HG02970 (cell line): ENCODE results near the gene IGFBP4.

Source experiments
- ATAC-seq: cut with Tn5 transposase; IDR thresholded peaks from one replicate; pipeline ENCODE4 v1.9.1; 2021; ENCODE audit warnings: mild to moderate bottlenecking, moderate library complexity, moderate number of reproducible peaks; ENCODE audit not compliant: unreplicated experiment, low FRiP score

The IGFBP4 gene

GRCh38 chr17:40485851-40486521 is 42.7 kb downstream of the IGFBP4 start:
- no peak for ATAC-seq

GRCh38 chr17:40486522-40487370 is 43.5 kb downstream of the IGFBP4 start:
- ATAC-seq: no peak

GRCh38 chr17:40487371-40488020 is 44.2 kb downstream of the IGFBP4 start:
- ATAC-seq: no peak

- ATAC-seq: no peak
These were observed 47.1 kb downstream of the IGFBP4 start for GRCh38 chr17:40490289-40490853.

GRCh38 chr17:40490982-40491381 is 47.7 kb downstream of the IGFBP4 start:
- ATAC-seq: no peak

- ATAC-seq: no peak
These were observed 48.2 kb downstream of the IGFBP4 start for GRCh38 chr17:40491486-40491885.

GRCh38 chr17:40493697-40494096 is 50.4 kb downstream of the IGFBP4 start:
- no peak for ATAC-seq

- no peak for ATAC-seq
These were observed 51.9 kb downstream of the IGFBP4 start for GRCh38 chr17:40495140-40495539.

GRCh38 chr17:40496170-40496569 is 52.9 kb downstream of the IGFBP4 start:
- no peak for ATAC-seq

- no peak for ATAC-seq
These were observed 53.6 kb downstream of the IGFBP4 start for GRCh38 chr17:40496634-40497420.

- no peak for ATAC-seq
These were observed 54.4 kb downstream of the IGFBP4 start for GRCh38 chr17:40497695-40498094.

- ATAC-seq: no peak
These were observed 55.2 kb downstream of the IGFBP4 start for GRCh38 chr17:40498281-40499084.

GRCh38 chr17:40499551-40500189 is 56.4 kb downstream of the IGFBP4 start:
- no peak for ATAC-seq

- ATAC-seq: no peak
These were observed 56.9 kb downstream of the IGFBP4 start for GRCh38 chr17:40500190-40500589.

- ATAC-seq: no peak
These were observed 57.5 kb downstream of the IGFBP4 start for GRCh38 chr17:40500709-40501108.

GRCh38 chr17:40501499-40501911 is 58.3 kb downstream of the IGFBP4 start, which contains the start of gene TNS4:
TNS4 (minus strand) TSS chr17:40501623; CDS start chr17:40496425, 5,198 bp downstream.
- no peak for ATAC-seq

- ATAC-seq: no peak
These were observed 59.5 kb downstream of the IGFBP4 start for GRCh38 chr17:40502716-40503115.

GRCh38 chr17:40503154-40503553 is 59.9 kb downstream of the IGFBP4 start:
- no peak for ATAC-seq

GRCh38 chr17:40506786-40507185 is 63.5 kb downstream of the IGFBP4 start:
- no peak for ATAC-seq
